Astrocyte of the spinal cord (primary cell): ENCODE measurements around the gene HMCN1.

ENCODE experiments used
- DNase-seq: peaks from one replicate; pipeline ENCODE4 v3.0.0; 2011; ENCODE audit warnings: low read depth, low spot score
- H3K4me3 ChIP-seq: 2 replicates; pipeline ENCODE4 v1.5.1; 2011; ENCODE audit warnings: low read depth, mild to moderate bottlenecking, low read length, moderate library complexity
- CTCF ChIP-seq: IDR thresholded peaks from 2 replicates; pipeline ENCODE4 v1.5.1; 2012; ENCODE audit warnings: low read depth, mild to moderate bottlenecking, low read length, inconsistent platforms
- in situ Hi-C: cut with HindIII; loops from 2 replicates; pipeline ENCODE4 v1.10.0; 2017; ENCODE audit warnings: low sequenced_read_pairs

The HMCN1 gene

GRCh38 chr1:185984113-185984836, 250.1 kb downstream of the HMCN1 start:
- no peak for TF ChIP-seq CTCF
- DNase-seq, result no peak
- in situ Hi-C loops, result no loop called here

GRCh38 chr1:185987611-185988321, 253.6 kb downstream of the HMCN1 start:
- TF ChIP-seq CTCF, result no peak
- in situ Hi-C loops, result no loop called here
- no peak for DNase-seq
- no peak overlapping the region for H3K4me3 ChIP-seq

More at GRCh38 chr1:185984113-185984836, 250.1 kb downstream of the HMCN1 start:
- H3K4me3 ChIP-seq, result no peak overlapping the region

- H3K4me3 ChIP-seq, result no peak overlapping the region
- no peak for DNase-seq
- in situ Hi-C loops, result no loop called here
- TF ChIP-seq CTCF, result no peak
These were observed 256.4 kb downstream of the HMCN1 start for GRCh38 chr1:185990565-185990964.

- DNase-seq, result no peak
- no peak overlapping the region for H3K4me3 ChIP-seq
- TF ChIP-seq CTCF, result no peak
- in situ Hi-C loops, result no loop called here
These were observed 257.1 kb downstream of the HMCN1 start for GRCh38 chr1:185991266-185991665.

- peak; percentile 79 for DNase-seq
- no peak overlapping the region for H3K4me3 ChIP-seq
- TF ChIP-seq CTCF, result no peak
- in situ Hi-C loops, result no loop called here
These were observed 262.0 kb downstream of the HMCN1 start for GRCh38 chr1:185996211-185996610.

- no peak overlapping the region for H3K4me3 ChIP-seq
- in situ Hi-C loops, result no loop called here
- DNase-seq, result no peak
- TF ChIP-seq CTCF, result no peak
These were observed 264.2 kb downstream of the HMCN1 start for GRCh38 chr1:185998391-185998790.
